ENCODE data around the gene DCUN1D3. TPM values are rescaled to one million over a fixed set of nuclear protein-coding genes. Genes with fewer than 3 reads are reported as not detected.

The DCUN1D3 gene
- total RNA-seq, 2 donors from 2014 or later, result 7.5 to 14.5 TPM

DNA sequence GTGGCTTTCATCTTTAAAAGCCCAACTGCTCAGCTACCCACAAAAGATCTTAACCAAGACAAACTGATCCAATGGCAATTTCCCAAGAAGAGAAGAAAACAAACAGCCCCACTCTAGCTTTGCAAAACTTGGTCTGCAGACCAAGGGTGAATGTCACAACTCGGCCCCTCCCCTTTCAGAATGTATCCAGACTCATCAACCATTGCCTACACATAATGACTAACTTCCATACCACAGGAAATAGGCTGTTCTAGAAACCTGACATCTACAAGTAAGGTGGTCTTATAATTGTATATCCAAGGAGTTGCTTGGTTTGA, 16.0 kb downstream of the DCUN1D3 start:
- ATAC-seq (no peak), DNase-seq (no peak)
- Histone ChIP-seq H3K4me1 (peaks cover 90% of the 10 kb centered on the region), H3K9me3 (no peaks in the 10 kb centered on the region), H3K36me3 (replicated peaks in 1 of 2; ENCODE audit: insufficient read depth in 1 of 2, low read depth in 2 of 2) (no peaks in the 10 kb centered on the region), H3K27me3 (no peaks in the 10 kb centered on the region), H3K4me3 (no peak overlapping the region), H3K27ac (peak overlapping the region; percentile 37 to 66 (median 54))
- intact Hi-C loops (cut with DNase I), result no loop called here
- TF ChIP-seq POLR2A (IDR thresholded peaks at IDR 0.05) (no peak), CTCF (IDR thresholded peaks at IDR 0.05) (no peak)
- WGBS, 2 donors, result 14% methylated on average over 1 of the region's 1 CpG; no CpG with 5 or more reads in 1 of the 2 donors

DNA sequence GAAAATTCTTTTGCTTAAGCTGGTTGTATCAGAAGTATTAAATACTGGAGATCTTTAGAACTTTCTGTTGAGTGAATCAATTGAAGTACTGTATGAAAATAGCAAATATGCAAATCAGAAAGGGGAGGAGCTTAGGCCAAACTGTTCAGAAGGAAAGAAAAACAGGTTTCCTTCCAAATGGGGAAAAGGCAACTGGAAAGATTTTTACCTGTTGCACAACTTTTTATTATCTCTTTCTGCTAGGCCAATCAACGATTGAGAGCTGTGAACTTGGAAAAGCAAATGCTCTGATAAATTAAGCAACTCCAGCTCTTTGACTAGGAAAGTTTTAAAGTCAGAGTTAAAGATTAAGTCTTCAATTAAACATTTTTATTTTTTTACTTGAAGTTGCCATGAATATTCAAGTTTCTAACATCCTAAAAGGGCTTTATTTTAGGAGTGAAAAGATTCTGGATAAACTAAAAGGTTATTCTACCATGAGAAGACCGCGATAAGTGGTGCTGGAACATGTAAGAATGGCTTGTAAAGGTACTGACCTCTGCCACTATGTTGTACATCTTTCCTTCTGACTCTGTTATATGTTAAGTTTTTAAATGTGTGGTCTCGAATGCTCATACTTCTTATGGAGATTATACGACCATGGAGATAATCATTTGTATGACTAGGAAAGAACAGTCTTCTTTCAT, 16.5 kb downstream of the DCUN1D3 start:
- ATAC-seq, result peak; percentile 76
- Histone ChIP-seq H3K27me3 (no peaks in the 10 kb centered on the region), H3K36me3 (replicated peaks in 1 of 2; ENCODE audit: insufficient read depth in 1 of 2, low read depth in 2 of 2) (no peaks in the 10 kb centered on the region), H3K27ac (peak overlapping the region; percentile 30 to 66 (median 54)), H3K4me1 (peaks cover 94% of the 10 kb centered on the region), H3K9me3 (no peaks in the 10 kb centered on the region), H3K4me3 (no peak overlapping the region)
- WGBS, 2 donors, result 24 to 26% methylated on average over 5 of the region's 5 CpGs
- intact Hi-C loops (cut with DNase I), result no loop called here
- no peak for TF ChIP-seq CTCF (IDR thresholded peaks at IDR 0.05)
- TF ChIP-seq POLR2A (IDR thresholded peaks at IDR 0.05), result no peak
- peak in 1 of 4 donors; percentile 36 for DNase-seq

DNA sequence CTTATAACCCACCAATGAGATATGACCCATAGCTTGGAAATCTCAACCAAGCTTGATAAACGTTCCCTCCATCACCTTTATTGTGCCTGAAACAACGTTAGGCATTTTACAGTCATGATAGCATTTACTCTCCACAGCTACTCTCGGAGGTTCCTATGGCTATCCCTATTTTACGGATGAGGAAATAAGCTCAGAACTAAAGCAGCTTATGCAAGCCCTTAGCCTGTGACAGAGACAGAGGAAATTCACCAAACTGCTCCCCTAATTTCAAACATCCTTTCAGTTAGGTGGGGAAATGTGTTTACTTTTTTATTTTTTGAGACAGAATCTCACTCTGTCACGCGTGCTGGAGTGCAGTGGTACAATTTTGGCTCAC, 18.7 kb downstream of the DCUN1D3 start:
- DNase-seq, result no peak
- peak overlapping the region in 1 of 4 donors; percentile 79 for H3K27ac ChIP-seq
- H3K4me1 ChIP-seq, result peaks cover 87% of the 10 kb centered on the region
- H3K27me3 ChIP-seq, result no peaks in the 10 kb centered on the region
- intact Hi-C loops (cut with DNase I), result no loop called here
- H3K4me3 ChIP-seq, result no peak overlapping the region
- TF ChIP-seq CTCF (IDR thresholded peaks at IDR 0.05) (no peak), POLR2A (IDR thresholded peaks at IDR 0.05) (no peak)
- 70 to 78% methylated on average over 6 of the region's 6 CpGs for WGBS, 2 donors
- no peaks in the 10 kb centered on the region for H3K9me3 ChIP-seq
- ATAC-seq, result no peak
- no peaks in the 10 kb centered on the region for H3K36me3 ChIP-seq (replicated peaks in 1 of 2; ENCODE audit: insufficient read depth in 1 of 2, low read depth in 2 of 2)

DNA sequence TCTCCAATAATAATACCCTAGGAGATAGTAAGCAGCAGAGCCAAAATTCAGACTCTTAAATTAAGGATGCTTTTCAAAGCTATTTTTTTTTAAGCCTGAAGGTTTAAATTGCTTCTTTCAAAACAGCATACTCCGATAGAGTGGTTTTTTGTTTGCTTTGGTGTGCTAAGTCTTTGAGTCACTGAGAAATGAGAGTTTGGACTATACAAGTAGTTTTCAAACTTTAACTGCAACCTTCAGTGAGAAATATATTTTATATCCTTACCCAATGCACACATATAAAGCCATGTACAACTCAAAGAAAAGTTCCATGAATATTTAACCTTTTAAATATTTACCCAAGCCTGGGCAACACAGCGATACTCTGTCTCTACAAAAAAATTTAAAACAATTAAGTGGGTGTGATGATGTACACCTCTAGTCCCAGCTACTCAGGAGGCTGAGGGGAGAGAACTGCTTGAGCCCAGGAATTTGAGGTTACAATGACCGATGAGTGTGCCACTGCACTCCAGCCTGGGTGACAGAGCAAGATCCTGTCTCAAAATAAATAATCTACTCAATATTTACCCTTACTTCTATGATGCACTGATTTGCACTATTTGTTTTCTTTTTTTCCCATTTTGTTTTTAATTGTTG, 19.2 kb downstream of the DCUN1D3 start:
- Histone ChIP-seq H3K4me3 (no peak overlapping the region), H3K27me3 (no peaks in the 10 kb centered on the region), H3K36me3 (replicated peaks in 1 of 2; ENCODE audit: insufficient read depth in 1 of 2, low read depth in 2 of 2) (no peaks in the 10 kb centered on the region), H3K27ac (peak overlapping the region in 1 of 4 donors; percentile 79), H3K4me1 (peaks cover 82% of the 10 kb centered on the region), H3K9me3 (no peaks in the 10 kb centered on the region)
- no peak for DNase-seq
- intact Hi-C loops (cut with DNase I), result no loop called here
- ATAC-seq, result no peak
- 24 to 31% methylated on average over 3 of the region's 3 CpGs for WGBS, 2 donors
- TF ChIP-seq CTCF (IDR thresholded peaks at IDR 0.05), result no peak
- TF ChIP-seq POLR2A (IDR thresholded peaks at IDR 0.05), result no peak

All from body of pancreas (tissue), 4 donors.